ENCODE measurements around the gene SLC25A24.

SLC25A24 gene

GRCh38 chr1:108114033-108114599 lies 86.0 kb downstream of the SLC25A24 start:
- no peak overlapping the region for H3K4me3 ChIP-seq (ENCODE audit: low read depth, low read length)
- no peak for DNase-seq (ENCODE audit: low read depth)
- no peak for TF ChIP-seq CTCF (IDR thresholded peaks at IDR 0.05; ENCODE audit: insufficient read depth, low read depth, low read length, missing control alignments)

- DNase-seq (ENCODE audit: low read depth), result no peak
- no peak for TF ChIP-seq CTCF (IDR thresholded peaks at IDR 0.05; ENCODE audit: insufficient read depth, low read depth, low read length, missing control alignments)
- no peak overlapping the region for H3K4me3 ChIP-seq (ENCODE audit: low read depth, low read length)
These were observed 86.6 kb downstream of the SLC25A24 start for GRCh38 chr1:108113496-108113895.

- H3K4me3 ChIP-seq (ENCODE audit: low read depth, low read length), result no peak overlapping the region
- no peak for TF ChIP-seq CTCF (IDR thresholded peaks at IDR 0.05; ENCODE audit: insufficient read depth, low read depth, low read length, missing control alignments)
- no peak for DNase-seq (ENCODE audit: low read depth)
These were observed 90.7 kb downstream of the SLC25A24 start for GRCh38 chr1:108109295-108109973.

GRCh38 chr1:108108119-108108518 lies 92.0 kb downstream of the SLC25A24 start:
- no peak overlapping the region for H3K4me3 ChIP-seq (ENCODE audit: low read depth, low read length)
- TF ChIP-seq CTCF (IDR thresholded peaks at IDR 0.05; ENCODE audit: insufficient read depth, low read depth, low read length, missing control alignments), result no peak
- no peak for DNase-seq (ENCODE audit: low read depth)

GRCh38 chr1:108107658-108108057 lies 92.5 kb downstream of the SLC25A24 start:
- DNase-seq (ENCODE audit: low read depth), result no peak
- no peak overlapping the region for H3K4me3 ChIP-seq (ENCODE audit: low read depth, low read length)
- TF ChIP-seq CTCF (IDR thresholded peaks at IDR 0.05; ENCODE audit: insufficient read depth, low read depth, low read length, missing control alignments), result no peak

- H3K4me3 ChIP-seq (ENCODE audit: low read depth, low read length), result no peak overlapping the region
- DNase-seq (ENCODE audit: low read depth), result no peak
- no peak for TF ChIP-seq CTCF (IDR thresholded peaks at IDR 0.05; ENCODE audit: insufficient read depth, low read depth, low read length, missing control alignments)
These were observed 93.4 kb downstream of the SLC25A24 start for GRCh38 chr1:108106775-108107174.

GRCh38 chr1:108100148-108100547 lies 100.0 kb downstream of the SLC25A24 start:
- DNase-seq (ENCODE audit: low read depth), result no peak
- TF ChIP-seq CTCF (IDR thresholded peaks at IDR 0.05; ENCODE audit: insufficient read depth, low read depth, low read length, missing control alignments), result no peak
- no peak overlapping the region for H3K4me3 ChIP-seq (ENCODE audit: low read depth, low read length)
